Middle frontal gyrus (tissue), 1 donor: ENCODE measurements around the gene CUL9.

Source experiments
- DNase-seq: peaks from one replicate; pipeline ENCODE4 v3.0.0-alpha.2; 2015; ENCODE audit warnings: low spot score; ENCODE audit errors: extremely low spot score

Gene CUL9

GRCh38 chr6:43193929-43194328 lies 11.9 kb downstream of the CUL9 start:
- DNase-seq = no peak

DNA sequence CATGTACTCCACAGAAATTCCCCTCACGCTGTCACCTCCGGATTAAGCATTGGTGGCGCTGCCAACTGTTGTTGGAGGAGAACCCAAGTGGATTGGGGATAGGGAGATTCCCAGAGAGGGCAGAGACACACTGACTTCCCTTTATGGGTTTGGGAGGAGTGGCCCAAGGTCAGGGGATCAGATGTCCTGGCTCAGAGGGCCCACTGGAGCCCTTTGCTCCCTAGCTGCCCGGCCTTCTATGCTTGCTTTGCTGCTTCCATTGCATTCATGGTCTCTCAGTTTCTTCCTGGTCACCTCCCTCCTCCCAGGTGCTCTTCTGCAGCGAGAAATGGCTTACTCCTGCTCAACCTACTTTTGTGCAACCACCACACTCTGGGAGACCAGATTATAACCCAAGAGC lies 14.3 kb downstream of the CUL9 start:
- no peak for DNase-seq

- DNase-seq = no peak
Measured at GRCh38 chr6:43199912-43200311, 17.9 kb downstream of the CUL9 start.

GRCh38 chr6:43200541-43200940 lies 18.5 kb downstream of the CUL9 start:
- no peak for DNase-seq

- no peak for DNase-seq
Measured at GRCh38 chr6:43202451-43202850, 20.5 kb downstream of the CUL9 start.

DNA sequence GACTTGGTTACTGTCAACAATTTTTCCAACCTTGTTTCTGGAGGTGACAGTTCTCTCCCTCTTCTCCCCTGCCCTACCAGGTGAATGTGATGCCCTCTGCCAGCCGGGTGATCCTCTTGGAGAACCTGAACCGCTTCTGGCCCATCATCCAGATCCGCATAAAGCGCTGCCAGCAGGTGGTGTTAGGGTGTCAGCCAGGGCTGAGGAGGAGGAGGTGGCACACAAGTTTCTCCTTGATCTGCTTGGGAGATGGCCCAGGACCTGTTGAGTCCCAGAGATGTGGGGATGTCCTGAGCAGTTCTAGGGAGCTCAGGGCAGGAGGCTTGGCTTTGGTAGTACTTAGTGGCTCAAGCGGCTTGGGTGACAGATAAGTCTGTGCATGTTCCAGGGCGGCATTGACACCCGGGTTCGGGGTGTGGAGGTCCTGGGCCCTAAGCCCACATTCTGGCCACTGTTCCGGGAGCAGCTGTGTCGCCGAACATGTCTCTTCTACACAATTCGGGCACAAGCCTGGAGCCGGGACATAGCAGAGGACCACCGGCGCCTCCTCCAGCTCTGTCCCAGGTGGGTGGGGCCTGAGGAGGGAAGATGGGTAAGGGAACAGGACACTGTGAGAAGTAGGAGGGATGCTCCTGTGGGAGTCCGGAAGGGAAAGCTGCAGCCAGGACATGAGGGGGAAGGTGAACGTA lies 21.2 kb downstream of the CUL9 start:
- no peak for DNase-seq

- DNase-seq = no peak
Measured at GRCh38 chr6:43203718-43204095, 21.7 kb downstream of the CUL9 start.

GRCh38 chr6:43204271-43205105 lies 22.5 kb downstream of the CUL9 start:
- no peak for DNase-seq

DNA sequence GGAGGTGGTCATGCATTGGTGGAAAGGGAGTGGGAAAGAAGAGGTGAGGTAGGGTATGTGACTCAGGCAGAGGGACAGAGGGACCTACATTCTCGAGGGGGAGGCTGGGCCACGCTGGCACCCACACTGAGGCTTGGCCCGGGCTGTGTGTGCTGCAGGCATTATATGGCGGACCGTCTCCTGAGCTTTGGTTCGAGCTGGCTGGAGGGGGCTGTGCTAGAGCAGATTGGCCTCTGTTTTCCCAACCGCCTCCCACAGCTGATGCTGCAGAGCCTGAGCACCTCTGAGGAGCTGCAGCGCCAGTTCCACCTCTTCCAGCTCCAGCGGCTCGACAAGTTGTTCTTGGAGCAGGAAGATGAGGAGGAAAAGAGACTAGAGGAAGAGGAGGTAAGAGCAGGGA lies 23.9 kb downstream of the CUL9 start:
- DNase-seq = no peak

DNA sequence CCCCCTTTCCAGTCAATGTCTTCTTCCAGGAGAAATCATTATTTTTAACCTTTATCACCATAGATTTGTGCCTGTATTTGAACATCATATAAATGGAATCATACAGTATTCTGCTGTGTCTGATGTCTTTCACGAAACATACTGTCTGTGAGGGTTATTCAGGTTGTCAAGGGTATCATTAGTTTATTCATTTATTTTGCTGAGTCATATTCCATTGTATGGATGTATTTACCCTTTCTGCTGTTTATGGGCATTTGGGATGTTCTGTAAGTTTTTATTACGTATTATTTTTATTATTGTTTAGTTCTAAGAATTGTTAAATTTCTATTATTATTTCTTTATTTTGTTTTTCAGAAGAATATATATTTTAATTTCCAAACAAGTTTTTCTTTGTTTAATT lies 25.3 kb downstream of the CUL9 start:
- DNase-seq = no peak

- no peak for DNase-seq
Measured at GRCh38 chr6:43211955-43212354, 30.0 kb downstream of the CUL9 start.

DNA sequence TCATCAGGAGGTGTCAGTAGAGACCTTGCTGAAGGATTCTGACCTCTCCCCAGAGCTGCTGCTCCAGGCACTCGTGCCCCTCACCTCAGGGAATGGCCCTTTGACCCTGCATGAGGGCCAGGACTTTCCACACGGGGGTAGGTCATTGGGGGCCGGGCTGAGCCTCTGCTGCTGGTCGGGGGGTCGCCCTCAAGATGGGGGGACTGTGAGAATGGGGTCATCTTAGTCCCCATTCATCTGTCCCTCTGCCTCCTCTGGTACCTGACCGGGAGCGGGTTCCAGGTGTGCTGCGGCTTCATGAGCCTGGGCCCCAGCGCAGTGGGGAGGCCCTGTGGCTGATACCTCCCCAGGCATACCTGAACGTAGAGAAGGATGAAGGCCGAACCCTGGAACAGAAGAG lies 31.4 kb downstream of the CUL9 start:
- no peak for DNase-seq

DNA sequence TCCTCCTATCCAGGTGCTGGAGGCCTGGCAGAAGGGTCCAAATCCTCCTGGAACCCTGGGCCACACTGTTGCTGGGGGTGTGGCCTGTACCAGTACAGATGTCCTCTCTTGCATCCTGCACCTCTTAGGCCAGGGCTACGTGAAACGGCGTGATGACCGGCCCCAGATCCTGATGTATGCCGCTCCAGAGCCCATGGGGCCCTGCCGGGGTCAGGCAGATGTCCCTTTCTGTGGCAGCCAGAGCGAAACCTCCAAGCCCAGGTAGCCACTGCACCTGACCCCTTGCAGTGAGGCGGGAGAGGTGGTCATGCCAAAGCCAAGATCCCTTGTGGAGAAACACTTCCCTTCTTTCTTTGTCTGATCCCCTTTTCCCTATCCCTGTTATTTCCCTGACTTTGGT lies 33.1 kb downstream of the CUL9 start:
- no peak for DNase-seq

DNA sequence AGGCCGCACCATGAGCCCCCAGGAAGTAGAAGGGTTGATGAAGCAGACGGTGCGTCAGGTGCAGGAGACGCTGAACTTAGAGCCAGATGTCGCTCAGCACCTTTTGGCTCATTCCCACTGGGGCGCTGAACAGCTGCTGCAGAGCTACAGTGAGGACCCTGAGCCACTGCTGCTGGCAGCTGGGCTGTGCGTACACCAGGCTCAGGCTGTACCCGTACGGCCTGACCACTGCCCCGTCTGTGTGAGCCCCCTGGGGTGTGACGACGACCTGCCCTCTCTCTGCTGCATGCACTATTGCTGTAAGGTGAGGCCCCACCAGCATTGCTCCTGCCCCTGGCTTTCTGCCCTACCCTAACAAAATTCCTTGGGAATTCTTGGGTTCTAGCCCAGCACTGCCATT lies 34.2 kb downstream of the CUL9 start:
- DNase-seq = no peak

- DNase-seq = no peak
Measured at GRCh38 chr6:43217351-43217750, 35.4 kb downstream of the CUL9 start.

- DNase-seq = no peak
Measured at GRCh38 chr6:43219119-43219518, 37.1 kb downstream of the CUL9 start.

DNA sequence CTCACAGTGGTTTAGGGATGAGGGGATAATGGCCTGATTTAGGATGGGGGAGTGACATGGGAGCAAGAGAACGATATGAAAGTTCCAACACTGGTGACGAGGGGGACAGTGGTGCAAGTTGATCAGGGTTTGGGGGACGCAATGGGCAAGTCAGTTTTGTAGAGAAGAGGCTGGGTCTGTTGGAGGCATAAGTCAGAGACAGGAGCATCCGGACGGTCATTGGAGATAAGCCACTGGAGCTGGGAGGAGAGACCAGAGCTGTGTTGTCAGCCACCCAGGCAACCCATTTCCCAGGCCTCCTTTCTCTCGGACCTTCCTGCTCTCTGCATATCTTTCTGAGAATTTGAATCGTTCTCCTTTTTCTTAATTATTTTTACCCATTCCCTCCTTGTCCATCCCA lies 37.8 kb downstream of the CUL9 start:
- DNase-seq = no peak

DNA sequence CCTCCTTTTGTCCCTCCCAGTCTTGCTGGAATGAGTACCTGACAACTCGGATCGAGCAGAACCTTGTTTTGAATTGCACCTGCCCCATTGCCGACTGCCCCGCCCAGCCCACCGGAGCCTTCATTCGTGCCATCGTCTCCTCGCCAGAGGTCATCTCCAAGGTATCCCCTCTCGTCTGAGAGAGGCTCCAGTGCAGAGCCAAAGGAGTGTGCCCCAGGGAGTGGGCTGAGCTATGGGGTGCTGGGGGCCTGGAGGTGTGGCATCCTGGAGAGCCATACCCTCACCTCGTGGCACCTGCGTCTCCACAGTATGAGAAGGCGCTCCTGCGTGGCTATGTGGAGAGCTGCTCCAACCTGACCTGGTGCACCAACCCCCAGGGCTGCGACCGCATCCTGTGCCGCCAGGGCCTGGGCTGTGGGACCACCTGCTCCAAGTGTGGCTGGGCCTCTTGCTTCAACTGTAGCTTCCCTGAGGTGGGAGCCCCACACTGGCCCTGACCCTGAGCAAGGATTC lies 38.5 kb downstream of the CUL9 start:
- no peak for DNase-seq

GRCh38 chr6:43221046-43221972 lies 39.3 kb downstream of the CUL9 start:
- DNase-seq = no peak

DNA sequence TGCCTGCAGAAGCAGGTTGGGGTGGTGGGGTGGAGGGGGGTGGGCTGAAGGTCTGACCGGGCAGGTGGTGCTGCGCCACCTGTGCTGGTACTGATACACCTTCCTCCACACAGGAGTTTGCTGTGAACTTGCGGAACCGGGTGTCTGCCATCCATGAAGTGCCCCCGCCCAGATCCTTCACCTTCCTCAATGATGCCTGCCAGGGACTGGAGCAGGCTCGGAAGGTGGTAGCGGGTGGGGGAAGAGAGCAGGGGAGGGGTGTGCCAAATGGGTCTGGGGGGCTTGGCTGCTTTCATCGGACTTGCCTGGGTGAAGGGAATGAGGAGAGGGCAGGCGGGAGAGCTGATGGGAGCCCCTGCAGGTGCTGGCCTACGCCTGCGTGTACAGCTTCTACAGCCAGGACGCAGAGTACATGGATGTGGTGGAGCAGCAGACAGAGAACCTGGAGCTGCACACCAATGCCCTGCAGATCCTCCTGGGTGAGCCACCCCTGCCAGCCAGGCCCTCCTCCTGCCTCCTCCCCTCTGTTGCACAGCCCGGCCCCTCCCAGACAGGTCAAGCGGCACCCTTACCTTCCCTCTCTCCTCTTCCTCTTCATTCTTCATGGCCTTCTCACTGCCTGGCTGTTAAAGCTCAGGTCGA lies 40.5 kb downstream of the CUL9 start:
- DNase-seq = no peak

- DNase-seq = no peak
Measured at GRCh38 chr6:43223175-43223574, 41.2 kb downstream of the CUL9 start.
